GM19395 (cell line): ENCODE measurements around the gene TUBB1.

Source experiments
- ATAC-seq: cut with Tn5 transposase; IDR thresholded peaks from one replicate; pipeline ENCODE4 v1.9.1; 2021; ENCODE audit warnings: mild to moderate bottlenecking, moderate library complexity; ENCODE audit not compliant: unreplicated experiment

TUBB1 gene

GRCh38 chr20:59017493-59018231 is 1.6 kb upstream of the TUBB1 start:
- no peak for ATAC-seq

GRCh38 chr20:59018817-59019216 is 412 bp upstream of the TUBB1 start:
- ATAC-seq: no peak

GRCh38 chr20:59020938-59021551 is 1.8 kb downstream of the TUBB1 start:
- ATAC-seq: no peak

- ATAC-seq: no peak
Measured at GRCh38 chr20:59022754-59023153, 3.5 kb downstream of the TUBB1 start.

GRCh38 chr20:59023616-59024015 is 4.4 kb downstream of the TUBB1 start:
- no peak for ATAC-seq

- no peak for ATAC-seq
Measured at GRCh38 chr20:59024111-59024530, 4.9 kb downstream of the TUBB1 start.

GRCh38 chr20:59025086-59025485 is 5.9 kb downstream of the TUBB1 start:
- no peak for ATAC-seq

- no peak for ATAC-seq
Measured at GRCh38 chr20:59025511-59025910, 6.3 kb downstream of the TUBB1 start.

- ATAC-seq: no peak
Measured at GRCh38 chr20:59026904-59027740, 7.9 kb downstream of the TUBB1 start.

GRCh38 chr20:59027741-59028320 is 8.6 kb downstream of the TUBB1 start:
- ATAC-seq: no peak

GRCh38 chr20:59028812-59029211 is 9.6 kb downstream of the TUBB1 start:
- ATAC-seq: no peak

- ATAC-seq: no peak
Measured at GRCh38 chr20:59030911-59031563, 11.8 kb downstream of the TUBB1 start.

GRCh38 chr20:59031564-59032022 is 12.4 kb downstream of the TUBB1 start:
- ATAC-seq: peak; percentile 19

- peak; percentile 90 for ATAC-seq
Measured at GRCh38 chr20:59032023-59032712, 12.9 kb downstream of the TUBB1 start, which contains the start of gene ATP5F1E. ATP5F1E (minus strand) TSS chr20:59032335; CDS start chr20:59032251, 84 bp downstream.

GRCh38 chr20:59032713-59033059 is 13.5 kb downstream of the TUBB1 start:
- ATAC-seq: peak; percentile 43

- ATAC-seq: no peak
Measured at GRCh38 chr20:59033093-59033492, 13.9 kb downstream of the TUBB1 start.

GRCh38 chr20:59033616-59034165 is 14.5 kb downstream of the TUBB1 start:
- no peak for ATAC-seq

- ATAC-seq: no peak
Measured at GRCh38 chr20:59035381-59035780, 16.2 kb downstream of the TUBB1 start.

- ATAC-seq: no peak
Measured at GRCh38 chr20:59037386-59037785, 18.2 kb downstream of the TUBB1 start.

GRCh38 chr20:59039233-59039632 is 20.0 kb downstream of the TUBB1 start:
- no peak for ATAC-seq
